ENCODE results near the gene SIDT2. TPM values are rescaled to one million over a fixed set of nuclear protein-coding genes. Genes with fewer than 3 reads are reported as not detected.

SIDT2 gene
- total RNA-seq, 1 experiment from 2014 or later: 37.0 TPM

GRCh38 chr11:117201658-117202305 is 23.2 kb downstream of the SIDT2 start:
- Histone ChIP-seq H3K9me3 (ENCODE audit: control insufficient read depth in 1 of 2, insufficient read depth in 1 of 2, low read depth in 1 of 2, low read length in 2 of 2) (no peaks in the 10 kb centered on the region), H3K9me2 (ENCODE audit: insufficient read depth) (no peaks in the 10 kb centered on the region), H3K79me2 (ENCODE audit: insufficient read depth, low read length) (no peaks in the 10 kb centered on the region), H3K4me2 (ENCODE audit: low read length) (no peak overlapping the region), H3K9ac (ENCODE audit: low read length) (no peak overlapping the region), H3K4me1 (ENCODE audit: control insufficient read depth in 1 of 2, insufficient read depth in 2 of 2, low read length in 2 of 2) (peaks cover 13 to 28% of the 10 kb centered on the region in 2 experiments), H3K36me3 (ENCODE audit: control insufficient read depth in 1 of 2, insufficient read depth in 2 of 2, low read length in 2 of 2) (peaks cover 0 to 7% of the 10 kb centered on the region in 2 experiments; a peak in 1 of 4 replicates), H4K20me1 (ENCODE audit: insufficient read depth) (no peaks in the 10 kb centered on the region), H2AFZ (ENCODE audit: low read depth, low read length, poor library complexity, severe bottlenecking) (no peak overlapping the region), H3K27me3 (ENCODE audit: insufficient read depth, low read length) (no peaks in the 10 kb centered on the region), H3K4me3 (replicated peaks in 1 of 2; ENCODE audit: low read depth in 1 of 2, low read length in 2 of 2) (no peak overlapping the region), H3K27ac (ENCODE audit: low read depth, low read length) (no peak overlapping the region)
- POLR2A ChIA-PET: no interaction called here
- BruUV-seq (replicated peaks): no TSS peak
- CTCF ChIA-PET: interaction anchor here (1.3 kb wide), 1 partner anchor 20 kb away, joined by 3 read pairs; no protein-coding TSS in a partner anchor
- no peak for TF ChIP-seq POLR2A (IDR thresholded peaks at IDR 0.05; ENCODE audit: borderline replicate concordance, extremely low read depth, insufficient read depth, insufficient read length)
- no peak for TF ChIP-seq JUND (IDR thresholded peaks at IDR 0.05)
- TF ChIP-seq SP1 (IDR thresholded peaks at IDR 0.05; ENCODE audit: low read depth): no peak
- TF ChIP-seq CTCF (IDR thresholded peaks at IDR 0.05 in 2 of 3, conservative IDR thresholded peaks at IDR 0.05 in 1 of 3; ENCODE audit: borderline replicate concordance in 1 of 3, insufficient read depth in 1 of 3, low read depth in 2 of 3, low read length in 2 of 3): no peak
- no peak for TF ChIP-seq ELF1 (IDR thresholded peaks at IDR 0.05; ENCODE audit: borderline replicate concordance, low read depth)
- no peak for TF ChIP-seq CBX3 (IDR thresholded peaks at IDR 0.05; ENCODE audit: low read depth)
- no peak for TF ChIP-seq ATF3 (IDR thresholded peaks at IDR 0.05)
- TF ChIP-seq POLR2AphosphoS5 (IDR thresholded peaks at IDR 0.05; ENCODE audit: low read depth, low read length): no peak
- TF ChIP-seq FOSL1 (IDR thresholded peaks at IDR 0.05; ENCODE audit: low read depth): no peak
- no peak for TF ChIP-seq REST (IDR thresholded peaks at IDR 0.05; ENCODE audit: low read depth)
- no peak for TF ChIP-seq YY1 (IDR thresholded peaks at IDR 0.05; ENCODE audit: extremely low read depth, insufficient replicate concordance, low read depth, low read length)
- no peak for TF ChIP-seq ZBTB33 (IDR thresholded peaks at IDR 0.05; ENCODE audit: extremely low read depth, insufficient replicate concordance, low read length)
- TF ChIP-seq EGR1 (IDR thresholded peaks at IDR 0.05; ENCODE audit: low read depth): no peak
- no peak for TF ChIP-seq EZH2phosphoT487 (IDR thresholded peaks at IDR 0.05; ENCODE audit: borderline replicate concordance)
- TF ChIP-seq ZFX (IDR thresholded peaks at IDR 0.05): no peak
- no peak for TF ChIP-seq EZH2 (IDR thresholded peaks at IDR 0.05)
- no peak for TF ChIP-seq ZNF274 (IDR thresholded peaks at IDR 0.05; ENCODE audit: low read depth, low read length)
- no peak for TF ChIP-seq SRF (IDR thresholded peaks at IDR 0.05; ENCODE audit: low read depth)
- TF ChIP-seq TCF7L2 (IDR thresholded peaks at IDR 0.05; ENCODE audit: borderline replicate concordance, extremely low read depth, insufficient read depth, insufficient read length): no peak
- no peak for ATAC-seq
- no peak for DNase-seq (ENCODE audit: low read depth, low spot score)
- intact Hi-C loops (cut with micrococcal nuclease): no loop called here
- RAD21 ChIA-PET (ENCODE audit: low non-redundant PET in 1 of 2, low total read pairs in 2 of 2, uncharacterized antibody in 2 of 2, unreplicated experiment in 2 of 2): no interaction called here
